ENCODE data around the gene NTN5. TPM values are rescaled to one million over a fixed set of nuclear protein-coding genes. Genes with fewer than 3 reads are reported as not detected.
"Not testable (repeated sequence)": the region's sequence is repeated elsewhere in the genome, so short reads cannot be mapped to it uniquely, and the experiment has no call there.

Gene NTN5
- total and polyA plus RNA-seq, 12 donors, result 0.17 to 0.68 (median 0.28) TPM; not detected in 4

DNA sequence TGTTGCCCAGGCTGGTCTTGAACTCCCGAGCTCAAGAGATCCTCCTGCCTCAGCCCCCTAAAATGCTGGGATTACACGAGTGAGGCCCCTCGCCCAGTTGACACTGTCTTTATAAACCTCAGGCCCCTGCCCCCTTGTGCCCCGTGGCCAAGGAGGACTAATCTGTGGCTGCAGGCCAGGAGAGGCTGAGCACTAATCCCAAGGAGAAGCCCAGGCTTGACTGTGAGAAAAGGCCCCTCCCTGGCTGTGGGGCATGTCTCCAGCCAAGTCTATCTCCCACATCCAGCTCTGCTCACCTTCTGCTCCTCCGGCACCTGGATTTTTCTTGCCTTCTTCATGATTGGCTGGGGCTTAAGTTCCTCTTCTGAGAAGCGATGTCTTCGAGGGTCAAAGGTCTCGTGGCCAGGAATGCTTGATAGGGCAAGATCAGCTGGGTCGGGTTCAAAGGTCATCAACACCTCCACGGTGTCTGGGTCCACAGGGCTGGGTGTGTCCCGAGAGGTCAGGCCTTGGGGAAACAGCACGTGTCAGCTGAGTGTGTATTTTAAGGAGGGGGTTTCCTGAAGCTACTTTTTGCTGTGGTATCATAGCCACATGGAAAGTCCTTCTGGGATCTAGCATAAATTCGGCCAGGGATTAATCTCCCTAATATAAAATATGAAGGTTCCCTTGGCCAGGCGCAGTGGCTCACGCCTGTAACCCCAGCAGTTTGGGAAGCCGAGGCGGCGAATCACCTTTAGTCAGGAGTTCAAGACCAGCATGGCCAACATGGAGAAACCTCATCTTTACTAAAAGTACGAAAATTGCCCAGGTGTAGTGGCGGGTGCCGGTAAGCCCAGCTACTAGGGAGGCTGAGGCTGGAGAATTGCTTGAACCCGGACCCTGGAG lies 39.4 kb downstream of the NTN5 start:
- 72 to 75% methylated on average over 22 of the region's 22 CpGs for WGBS, 2 donors
- Histone ChIP-seq H3K4me1 (peaks cover 17 to 73% (median 60%) of the 10 kb centered on the region in 9 donors), H3K9me3 (no peaks in the 10 kb centered on the region), H3K27ac (peak overlapping the region in 9 of 10 donors; percentile 90 to 98 (median 96)), H3K36me3 (peaks cover 0 to 45% (median 3%) of the 10 kb centered on the region in 9 donors), H3K27me3 (no peaks in the 10 kb centered on the region), H3K4me3 (peak overlapping the region in 7 of 10 donors; percentile 73 to 92 (median 81))
- TF ChIP-seq, protein P1, sequence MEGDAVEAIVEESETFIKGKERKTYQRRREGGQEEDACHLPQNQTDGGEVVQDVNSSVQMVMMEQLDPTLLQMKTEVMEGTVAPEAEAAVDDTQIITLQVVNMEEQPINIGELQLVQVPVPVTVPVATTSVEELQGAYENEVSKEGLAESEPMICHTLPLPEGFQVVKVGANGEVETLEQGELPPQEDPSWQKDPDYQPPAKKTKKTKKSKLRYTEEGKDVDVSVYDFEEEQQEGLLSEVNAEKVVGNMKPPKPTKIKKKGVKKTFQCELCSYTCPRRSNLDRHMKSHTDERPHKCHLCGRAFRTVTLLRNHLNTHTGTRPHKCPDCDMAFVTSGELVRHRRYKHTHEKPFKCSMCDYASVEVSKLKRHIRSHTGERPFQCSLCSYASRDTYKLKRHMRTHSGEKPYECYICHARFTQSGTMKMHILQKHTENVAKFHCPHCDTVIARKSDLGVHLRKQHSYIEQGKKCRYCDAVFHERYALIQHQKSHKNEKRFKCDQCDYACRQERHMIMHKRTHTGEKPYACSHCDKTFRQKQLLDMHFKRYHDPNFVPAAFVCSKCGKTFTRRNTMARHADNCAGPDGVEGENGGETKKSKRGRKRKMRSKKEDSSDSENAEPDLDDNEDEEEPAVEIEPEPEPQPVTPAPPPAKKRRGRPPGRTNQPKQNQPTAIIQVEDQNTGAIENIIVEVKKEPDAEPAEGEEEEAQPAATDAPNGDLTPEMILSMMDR (IDR thresholded peaks at IDR 0.05), result no peak
- ATAC-seq, result no peak
- DNase-seq, result no peak
- intact Hi-C loops (cut with DNase I), result loop anchor here in 2 of 10 donors (10.0 kb wide), 1 partner anchor 331 kb away; the partner anchor contains the start of gene FTL (in 2 of the 2)

DNA sequence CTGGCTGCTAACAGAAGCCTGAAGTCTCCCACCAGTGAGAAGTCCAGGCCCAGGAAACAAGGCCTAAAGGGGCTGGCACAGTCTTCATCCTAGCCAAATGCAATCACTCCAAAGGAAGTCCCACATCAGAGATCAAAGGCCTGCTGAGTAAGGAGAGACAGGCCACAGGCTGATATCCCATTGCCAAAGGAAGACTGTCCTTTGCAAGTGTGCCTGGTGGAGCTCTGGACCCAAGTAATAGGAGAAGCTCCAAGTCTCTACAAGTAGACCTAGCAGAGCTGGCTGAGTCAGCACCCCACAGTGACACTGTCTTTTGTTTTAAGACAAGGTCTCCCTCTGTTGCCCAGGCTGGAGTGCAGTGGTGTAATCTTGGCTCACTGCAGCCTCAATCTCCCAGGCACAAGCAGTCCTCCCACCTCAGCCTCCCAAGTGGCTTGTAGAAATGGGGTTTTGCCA lies 40.1 kb downstream of the NTN5 start:
- intact Hi-C loops (cut with DNase I), result loop anchor here in 2 of 10 donors (10.0 kb wide), 1 partner anchor 332 kb away; the partner anchor contains the start of gene FTL (in 2 of the 2)
- TF ChIP-seq, protein P1 (IDR thresholded peaks at IDR 0.05), result no peak
- no peaks in the 10 kb centered on the region for H3K9me3 ChIP-seq
- H3K4me1 ChIP-seq, result peaks cover 16 to 70% (median 58%) of the 10 kb centered on the region in 9 donors
- DNase-seq, result no peak
- peak overlapping the region in 9 of 10 donors; percentile 37 to 97 (median 95) for H3K27ac ChIP-seq
- H3K4me3 ChIP-seq, result no peak overlapping the region
- ATAC-seq, result no peak
- no peaks in the 10 kb centered on the region for H3K27me3 ChIP-seq
- peaks cover 0 to 52% (median 3%) of the 10 kb centered on the region in 9 donors for H3K36me3 ChIP-seq

DNA sequence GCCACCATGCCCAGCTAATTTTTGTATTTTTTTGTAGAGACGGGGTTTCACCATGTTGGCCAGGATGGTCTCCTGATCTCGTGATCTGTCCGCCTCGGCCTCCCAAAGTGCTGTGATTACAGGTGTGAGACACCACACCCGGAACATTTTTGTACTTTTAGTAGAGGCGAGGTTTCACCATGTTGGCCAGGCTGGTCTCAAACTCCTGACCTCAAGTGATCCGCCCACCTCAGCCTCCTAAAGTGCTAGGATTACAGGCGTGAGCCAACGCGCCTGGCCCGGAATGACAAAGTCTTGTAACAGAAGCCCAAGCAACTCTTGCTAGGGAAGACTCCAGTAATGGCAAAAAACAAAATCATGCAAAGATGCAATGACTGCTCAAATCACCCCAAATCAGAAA lies 40.5 kb downstream of the NTN5 start:
- DNase-seq, ATAC-seq, H3K4me3 ChIP-seq, H3K9me3 ChIP-seq, H3K27me3 ChIP-seq: not testable (repeated sequence)
- H3K36me3 ChIP-seq, result peaks cover 0 to 56% (median 3%) of the 10 kb centered on the region in 9 donors
- 94 to 95% methylated on average over 11 of the region's 11 CpGs for WGBS, 2 donors
- peaks cover 16 to 69% (median 58%) of the 10 kb centered on the region in 9 donors for H3K4me1 ChIP-seq
- H3K27ac ChIP-seq, result peak overlapping the region in 6 of 10 donors; percentile 37 to 96 (median 93)
- intact Hi-C loops (cut with DNase I), result loop anchor here in 2 of 10 donors (10.0 kb wide), 1 partner anchor 333 kb away; the partner anchor contains the start of gene FTL (in 2 of the 2)

DNA sequence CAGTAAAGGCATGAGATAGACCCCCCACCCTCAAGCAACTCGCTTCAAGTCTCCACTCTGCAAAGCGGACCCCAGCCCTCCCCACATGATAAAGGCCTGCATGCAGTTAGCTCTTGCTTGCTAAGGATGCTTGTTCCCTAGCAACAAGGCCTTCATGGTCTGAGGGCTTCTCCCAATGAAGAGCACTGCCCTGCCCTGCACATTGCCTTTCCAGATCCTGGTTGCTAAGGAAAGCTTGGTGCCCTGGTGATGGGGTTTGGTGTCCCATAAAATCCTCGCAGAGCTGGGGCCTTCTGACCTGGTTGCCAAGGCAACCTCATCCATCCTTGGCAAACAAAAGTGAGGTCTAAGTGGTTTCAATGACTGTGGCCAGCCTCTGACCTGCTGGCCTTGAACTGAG lies 41.6 kb downstream of the NTN5 start:
- H3K9me3 ChIP-seq, result no peaks in the 10 kb centered on the region
- no peak for ATAC-seq
- 68 to 70% methylated on average over 3 of the region's 3 CpGs for WGBS, 2 donors
- peaks cover 0 to 67% (median 3%) of the 10 kb centered on the region in 9 donors for H3K36me3 ChIP-seq
- intact Hi-C loops (cut with DNase I), result loop anchor here in 2 of 10 donors (10.0 kb wide), 1 partner anchor 334 kb away; the partner anchor contains the start of gene FTL (in 2 of the 2)
- TF ChIP-seq, protein P1 (IDR thresholded peaks at IDR 0.05), result no peak
- peak overlapping the region in 4 of 10 donors; percentile 1 to 20 (median 13) for H3K4me3 ChIP-seq
- H3K27ac ChIP-seq, result peak overlapping the region; percentile 46 to 84 (median 78)
- peaks cover 16 to 65% (median 57%) of the 10 kb centered on the region in 9 donors for H3K4me1 ChIP-seq
- no peak for DNase-seq
- no peaks in the 10 kb centered on the region for H3K27me3 ChIP-seq
